GM19351 (cell line): ENCODE data around the gene DENND4A.
"Not testable (repeated sequence)": the region's sequence is repeated elsewhere in the genome, so short reads cannot be mapped to it uniquely, and the experiment has no call there.

Experiments
- ATAC-seq: cut with Tn5 transposase; IDR thresholded peaks from one replicate; pipeline ENCODE4 v1.9.1; 2021; ENCODE audit warnings: mild to moderate bottlenecking, moderate library complexity; ENCODE audit not compliant: unreplicated experiment

DENND4A gene

DNA sequence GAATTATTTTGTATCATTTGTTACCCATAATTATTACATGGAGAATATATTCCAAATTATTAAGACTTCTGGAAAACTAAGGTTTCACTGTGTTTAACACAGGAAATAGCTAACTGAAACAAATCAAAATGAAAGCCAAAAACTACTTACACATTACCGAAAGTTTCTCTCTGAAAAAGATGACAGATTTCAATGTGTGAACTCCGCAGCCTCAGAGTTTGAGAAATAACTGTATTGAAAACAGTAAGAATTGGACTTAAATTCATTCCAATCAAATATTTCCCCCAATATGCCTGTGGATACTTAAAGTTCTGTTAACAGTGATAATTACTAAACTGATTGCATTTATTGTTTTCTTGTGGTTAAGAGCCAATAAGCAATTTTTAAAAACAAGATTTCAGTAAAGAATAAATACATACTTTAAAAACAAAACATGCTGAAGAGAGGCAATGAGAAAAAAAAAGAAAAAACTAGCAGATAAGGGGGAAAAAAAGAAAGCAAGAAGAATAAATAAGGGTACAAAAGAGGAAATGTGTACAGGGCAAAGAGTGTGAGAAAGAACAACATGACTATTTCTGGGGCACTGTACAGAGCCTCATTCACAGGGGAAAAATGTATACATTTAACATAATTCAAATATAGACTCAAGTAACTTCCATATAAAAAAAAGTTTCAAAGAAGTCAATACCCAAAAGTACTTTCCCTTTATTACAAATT, 30.7 kb downstream of the DENND4A start:
- no peak for ATAC-seq

DNA sequence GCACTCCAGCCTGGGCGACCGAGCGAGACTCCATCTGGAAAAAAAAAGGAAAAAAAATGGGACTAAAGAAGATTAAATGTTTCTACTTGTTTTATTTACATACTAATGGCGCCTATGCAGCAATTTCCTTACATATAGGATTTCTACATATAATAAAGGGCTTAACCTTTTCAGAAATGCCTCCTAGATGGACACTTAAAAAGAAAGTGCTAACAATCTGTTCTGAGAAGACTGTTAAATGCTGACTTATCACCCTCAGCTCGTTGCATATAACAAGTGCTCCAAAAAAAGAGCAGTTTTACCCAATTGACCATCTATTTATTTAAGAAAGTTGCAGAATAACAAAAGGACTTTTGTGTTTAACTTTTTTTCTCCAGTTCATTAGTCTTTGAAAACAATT, 32.7 kb downstream of the DENND4A start:
- ATAC-seq = no peak

GRCh38 chr15:65758242-65758641, 33.9 kb downstream of the DENND4A start:
- ATAC-seq = no peak

GRCh38 chr15:65757256-65757655, 34.8 kb downstream of the DENND4A start:
- ATAC-seq = no peak

- no peak for ATAC-seq
These were observed 39.9 kb downstream of the DENND4A start for GRCh38 chr15:65752151-65752700.

GRCh38 chr15:65751431-65751830, 40.7 kb downstream of the DENND4A start:
- no peak for ATAC-seq

- ATAC-seq = no peak
These were observed 44.8 kb downstream of the DENND4A start for GRCh38 chr15:65747265-65747664.

GRCh38 chr15:65743637-65744252, 48.3 kb downstream of the DENND4A start:
- no peak for ATAC-seq

DNA sequence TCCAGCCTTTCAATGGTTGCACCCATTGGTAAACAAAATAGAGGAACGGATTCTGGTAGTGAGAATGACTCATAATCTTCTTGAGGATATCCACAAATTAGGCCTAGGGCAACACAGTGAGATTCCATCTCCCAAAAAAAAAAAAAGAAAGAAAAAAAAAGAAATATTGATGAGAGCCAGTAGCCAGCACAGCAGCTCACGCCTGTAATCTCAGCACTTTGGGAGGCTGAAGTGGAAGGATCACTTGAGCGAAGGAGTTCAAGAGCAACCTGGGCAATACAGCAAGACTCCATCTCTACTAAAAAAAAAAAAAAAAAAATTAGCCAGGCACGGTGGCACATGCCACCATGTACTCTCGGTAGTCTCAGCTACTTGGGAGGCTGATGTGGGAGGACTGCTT, 51.9 kb downstream of the DENND4A start:
- ATAC-seq = no peak

- no peak for ATAC-seq
These were observed 53.4 kb downstream of the DENND4A start for GRCh38 chr15:65738649-65739048.

- ATAC-seq = not testable (repeated sequence)
These were observed 58.5 kb downstream of the DENND4A start for GRCh38 chr15:65733599-65733998.

- no peak for ATAC-seq
These were observed 59.4 kb downstream of the DENND4A start for GRCh38 chr15:65732698-65733097.

DNA sequence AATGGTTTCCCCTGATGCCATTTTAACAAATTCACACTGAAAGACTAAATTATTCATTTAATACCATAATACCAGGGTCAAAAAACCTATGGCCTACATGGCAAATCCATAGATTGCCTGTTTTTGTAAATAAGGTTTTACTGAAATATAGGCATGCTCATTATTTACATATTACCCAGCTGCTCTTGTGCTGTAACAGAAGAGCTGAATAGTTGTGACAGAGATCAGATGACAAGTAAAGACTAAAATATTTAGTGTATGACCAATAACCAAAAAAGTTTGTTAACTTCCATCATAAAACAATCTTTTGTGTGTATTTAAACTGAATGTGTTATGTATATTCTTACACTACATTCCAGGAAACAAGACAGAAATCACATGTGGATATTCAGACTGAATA, 60.2 kb downstream of the DENND4A start:
- ATAC-seq = no peak

- ATAC-seq = no peak
These were observed 61.4 kb downstream of the DENND4A start for GRCh38 chr15:65730549-65731172.

DNA sequence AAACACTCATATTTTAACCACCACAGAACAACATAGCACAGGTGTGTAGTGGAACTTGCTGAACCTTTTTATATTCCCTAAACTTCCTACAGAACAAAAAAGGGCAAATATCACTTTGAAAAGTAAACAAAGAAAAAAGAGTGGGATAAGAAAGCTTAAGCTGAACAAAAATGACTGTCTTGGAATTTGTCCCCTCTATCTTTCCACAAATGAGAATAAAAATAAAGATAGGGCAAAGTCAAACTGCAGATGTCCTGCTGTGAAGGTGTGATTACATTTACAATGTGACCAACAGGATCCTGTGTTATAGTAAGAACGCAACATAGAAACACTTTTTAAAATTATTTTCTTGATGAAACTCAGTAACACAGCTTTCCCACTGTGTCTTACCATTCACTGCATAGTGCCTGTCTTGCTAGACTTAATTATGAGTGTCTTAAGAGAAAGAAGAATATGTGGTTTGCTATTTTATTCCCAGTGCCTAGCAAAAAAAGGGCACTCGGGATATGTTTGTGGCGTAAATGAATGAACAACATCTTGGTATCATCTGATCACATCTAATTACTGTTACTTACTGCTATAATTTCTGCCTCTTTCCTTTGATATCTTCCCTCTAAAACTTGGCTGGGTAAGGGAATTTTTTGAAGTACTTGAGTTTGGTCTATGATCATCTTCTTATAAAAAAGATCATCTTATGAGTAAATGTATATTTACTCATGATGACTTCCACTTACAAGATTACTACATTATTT, 67.5 kb downstream of the DENND4A start:
- ATAC-seq = no peak

DNA sequence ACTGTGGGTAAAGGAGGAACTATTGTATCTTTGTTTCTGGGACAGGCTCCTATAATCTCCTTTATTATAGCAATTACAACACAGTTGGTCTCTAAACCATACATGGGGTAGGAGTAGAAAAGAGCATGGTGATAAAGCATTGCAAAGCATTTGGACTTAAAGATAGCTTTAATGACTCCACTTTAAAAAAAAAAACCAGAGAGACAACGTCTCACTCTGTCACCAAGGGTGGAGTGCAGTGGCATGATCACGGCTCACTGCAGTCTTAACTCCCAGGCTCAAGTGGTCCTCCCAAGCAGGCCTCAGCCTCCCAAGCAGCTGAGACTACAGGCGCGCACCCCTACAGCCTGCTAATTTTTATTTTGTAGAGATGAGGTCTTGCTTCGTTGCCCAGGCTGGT, 68.2 kb downstream of the DENND4A start:
- no peak for ATAC-seq

DNA sequence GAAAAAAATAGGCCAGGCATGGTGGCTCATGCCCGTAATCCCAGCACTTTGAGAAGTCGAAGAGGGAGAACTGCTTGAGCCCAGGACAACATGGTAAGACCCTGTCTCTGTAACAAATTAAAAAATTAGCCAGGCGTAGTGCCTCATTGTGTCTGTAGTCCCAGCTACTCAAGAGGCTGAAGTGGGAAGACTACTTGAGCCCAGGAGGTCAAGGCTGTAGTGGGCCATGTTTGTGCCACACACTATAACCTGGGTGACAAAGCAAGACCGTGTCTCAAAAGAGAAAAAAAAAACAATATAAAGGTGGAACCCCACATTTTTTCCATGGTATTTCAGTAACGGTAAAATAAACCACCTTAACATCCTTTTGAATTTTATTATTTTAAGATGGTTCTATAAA, 69.9 kb downstream of the DENND4A start:
- ATAC-seq = no peak

GRCh38 chr15:65712415-65712814, 79.7 kb downstream of the DENND4A start:
- ATAC-seq = no peak

GRCh38 chr15:65695081-65695480, 97.0 kb downstream of the DENND4A start:
- no peak for ATAC-seq

DNA sequence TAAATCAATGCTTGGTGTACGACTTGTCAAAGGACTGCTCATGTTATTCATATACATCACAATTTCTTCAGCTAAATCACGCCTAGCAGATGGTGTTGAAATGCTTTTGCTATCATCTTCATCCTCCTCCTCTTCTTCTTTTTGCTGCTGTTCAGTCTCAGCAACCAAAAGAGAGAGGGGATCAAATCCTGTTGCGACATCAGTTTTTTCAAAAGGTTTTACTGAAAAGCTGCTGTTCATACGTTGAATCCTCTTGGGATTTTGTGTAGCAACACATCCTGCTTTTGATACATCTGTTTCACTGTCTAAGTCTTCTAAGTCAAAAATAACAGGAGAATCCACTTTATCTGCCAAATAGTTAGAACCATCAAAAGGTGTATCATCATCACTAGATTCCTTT, 101.3 kb downstream of the DENND4A start:
- ATAC-seq = no peak

DNA sequence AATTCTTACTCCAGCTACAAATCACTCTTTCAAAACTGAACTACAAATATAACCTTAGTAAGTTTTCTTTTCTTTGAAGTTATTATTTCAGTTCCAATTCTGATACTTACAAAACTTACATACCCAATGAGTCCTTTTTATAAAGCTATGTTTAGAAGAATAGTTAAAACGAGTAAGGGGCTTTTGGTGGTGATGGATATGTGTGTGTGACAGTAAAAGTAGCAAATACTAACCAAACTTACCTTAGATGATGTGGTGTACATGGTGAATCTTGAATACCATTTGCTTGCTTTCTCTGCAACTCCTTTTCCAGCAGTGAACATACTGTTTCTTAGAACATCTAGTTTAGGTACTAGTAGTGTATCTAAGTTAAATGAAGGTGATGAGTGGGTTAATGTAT, 101.9 kb downstream of the DENND4A start:
- ATAC-seq = no peak
